ENCODE data around the gene NDST1.

NDST1 gene

DNA sequence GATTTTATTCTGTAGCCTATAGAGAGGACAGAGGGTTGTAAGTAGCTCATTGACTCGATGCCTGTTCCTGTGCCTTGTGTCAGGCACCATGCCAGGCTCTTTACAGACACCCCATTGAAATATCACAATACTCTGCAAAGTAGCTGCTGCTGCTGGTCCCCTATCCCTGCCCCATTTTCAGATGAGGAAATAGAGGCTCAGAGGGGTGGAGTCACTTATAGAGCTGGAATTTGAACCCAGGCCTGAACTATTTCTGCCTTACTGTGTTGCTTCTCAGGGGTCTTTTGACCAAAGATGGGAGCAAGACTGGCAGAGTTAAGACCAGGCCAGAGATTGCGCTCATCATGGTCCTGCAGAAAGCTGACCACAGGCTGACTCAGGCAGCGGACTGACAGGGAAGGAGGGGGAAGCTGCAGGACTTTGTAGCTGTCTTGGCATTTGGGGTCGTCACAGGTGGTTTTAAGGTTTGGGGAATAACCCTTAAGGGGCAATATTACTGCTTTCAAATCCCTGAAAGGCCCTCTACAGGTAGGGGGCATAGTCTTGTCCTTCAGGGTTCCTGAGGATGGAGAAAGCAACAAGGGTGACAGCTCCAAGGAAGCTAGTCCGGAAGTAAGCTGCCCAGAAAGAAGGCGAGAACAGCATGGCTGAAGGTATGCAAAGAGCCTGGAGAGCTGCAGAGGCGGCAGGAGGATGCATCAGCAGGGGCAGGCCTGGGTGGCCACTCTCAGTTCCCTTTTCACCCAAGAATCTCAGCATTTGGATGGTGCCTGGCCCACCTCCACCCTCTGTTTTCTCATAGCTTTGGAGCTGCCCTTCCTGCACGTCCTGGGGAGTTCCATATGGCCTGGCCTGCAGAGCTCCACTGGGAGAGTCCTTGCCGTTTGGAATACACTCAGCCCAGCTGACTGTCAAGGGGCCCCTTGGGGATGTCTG, 18.3 kb upstream of the NDST1 start:
- DNase-seq: peak; percentile 51

DNA sequence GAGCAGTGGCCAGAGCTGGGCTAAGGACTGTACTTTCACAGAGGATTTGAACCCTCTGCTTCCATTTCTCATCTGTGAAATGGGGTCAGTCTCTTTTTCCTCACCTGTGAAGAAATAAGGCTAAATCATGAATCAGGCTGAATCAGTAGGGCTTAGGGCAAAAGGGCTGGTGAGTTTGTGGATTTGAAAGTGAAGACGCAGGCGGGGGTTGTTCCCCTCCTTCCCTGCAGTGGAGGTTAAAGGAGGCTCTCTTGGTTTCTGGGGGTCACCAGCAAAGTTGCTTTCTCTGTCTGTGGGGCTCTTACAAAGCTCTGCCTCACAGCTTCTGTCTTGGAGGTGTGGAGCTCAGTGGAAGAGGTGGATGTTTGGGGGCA, 17.6 kb upstream of the NDST1 start:
- DNase-seq: no peak

DNA sequence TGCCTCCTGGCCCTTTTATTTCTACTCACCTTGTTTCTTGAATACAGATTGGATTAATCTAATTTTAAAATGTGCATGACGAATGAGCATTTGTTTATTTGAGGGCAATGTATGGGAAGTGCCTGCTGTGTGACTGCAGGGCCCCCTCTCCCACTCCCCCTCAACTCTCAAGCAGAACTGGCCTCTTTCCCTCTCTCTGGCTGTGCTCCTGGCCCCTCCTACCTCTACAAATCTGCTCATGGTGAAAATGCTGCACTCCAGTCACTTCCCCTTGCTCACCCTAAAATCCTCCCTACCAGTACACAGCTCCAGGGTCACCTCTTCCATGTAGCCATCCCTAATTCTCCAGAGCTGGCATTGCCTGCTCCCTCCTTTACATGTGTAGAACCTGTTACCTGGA, 17.2 kb upstream of the NDST1 start:
- no peak for DNase-seq

DNA sequence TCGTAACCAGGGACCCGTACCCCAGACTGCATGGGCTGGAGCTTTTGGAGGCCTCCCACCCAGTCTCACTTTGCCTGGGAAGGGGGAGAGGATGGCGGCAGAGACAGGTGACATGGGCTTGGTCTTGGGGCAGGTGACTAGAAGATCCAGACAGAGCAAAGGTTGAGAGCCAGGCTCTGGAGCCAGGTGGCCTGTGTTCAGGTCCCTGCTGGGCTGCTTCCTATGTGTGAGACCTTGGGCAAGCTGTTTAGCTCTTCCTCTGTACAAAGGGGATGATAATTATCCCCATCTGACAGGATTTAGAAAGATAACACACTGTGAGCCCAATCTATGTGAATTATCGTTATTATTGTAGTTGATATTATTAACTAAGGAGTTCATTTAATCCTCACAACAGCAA, 16.1 kb upstream of the NDST1 start:
- no peak for DNase-seq

DNA sequence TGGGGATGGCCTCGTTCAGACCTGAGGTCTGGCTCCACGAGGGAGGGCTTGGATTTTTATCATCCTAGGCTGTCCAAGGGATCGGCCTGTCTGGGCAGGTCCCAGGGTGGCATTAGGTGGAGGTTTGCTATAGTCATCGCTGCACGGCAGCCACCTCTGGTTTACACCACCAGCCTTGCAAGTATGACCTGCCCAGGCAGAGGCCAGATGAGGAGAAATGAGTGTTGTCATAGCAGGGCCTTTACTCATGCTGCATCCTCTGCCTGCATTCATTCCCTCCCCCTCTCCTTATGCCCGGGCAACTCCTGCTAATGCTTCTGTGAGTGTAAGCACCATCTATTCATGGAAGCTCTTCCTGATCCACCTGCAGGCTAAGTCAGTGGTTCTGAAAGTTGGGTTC, 15.3 kb upstream of the NDST1 start:
- DNase-seq: no peak

DNA sequence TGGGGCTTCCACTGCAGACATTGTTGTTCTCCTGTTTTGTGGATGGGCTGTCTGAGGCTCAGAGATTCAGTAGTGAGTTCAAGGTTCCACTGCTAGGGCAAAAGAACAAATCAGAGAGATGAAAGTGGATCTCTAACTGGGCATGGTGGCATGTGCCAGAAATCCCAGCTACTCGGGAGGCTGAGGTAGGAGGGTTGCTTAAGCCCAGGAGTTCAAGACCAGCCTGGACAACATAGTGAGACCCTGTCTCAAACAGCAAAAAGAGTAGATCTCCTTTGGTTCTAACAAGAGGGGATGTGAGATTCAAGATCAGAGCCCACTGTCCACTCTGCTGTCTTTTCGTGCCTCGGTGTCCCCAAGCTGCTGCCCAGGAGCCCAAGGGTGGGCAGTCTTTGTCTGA, 11.8 kb upstream of the NDST1 start:
- DNase-seq: no peak

DNA sequence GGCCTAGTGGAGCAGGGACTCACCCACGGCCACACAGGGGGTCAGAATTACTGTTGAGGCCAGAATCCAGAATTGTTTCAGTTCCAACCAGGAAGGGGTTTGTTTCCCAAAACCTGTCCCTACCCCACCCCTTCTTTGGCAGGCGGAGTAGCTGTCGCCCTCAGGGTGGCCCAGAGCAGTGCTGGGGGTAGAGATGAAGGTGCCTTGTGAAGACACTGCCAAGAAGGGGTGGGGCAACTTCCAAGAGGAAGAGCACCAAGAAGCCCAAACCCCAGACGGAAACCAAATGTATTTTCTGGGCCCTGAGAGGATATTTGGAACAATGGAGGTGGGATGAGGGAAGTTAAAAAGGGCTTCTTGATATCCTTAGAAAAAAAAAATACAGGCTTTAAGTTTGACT, 11.4 kb upstream of the NDST1 start:
- no peak for DNase-seq

DNA sequence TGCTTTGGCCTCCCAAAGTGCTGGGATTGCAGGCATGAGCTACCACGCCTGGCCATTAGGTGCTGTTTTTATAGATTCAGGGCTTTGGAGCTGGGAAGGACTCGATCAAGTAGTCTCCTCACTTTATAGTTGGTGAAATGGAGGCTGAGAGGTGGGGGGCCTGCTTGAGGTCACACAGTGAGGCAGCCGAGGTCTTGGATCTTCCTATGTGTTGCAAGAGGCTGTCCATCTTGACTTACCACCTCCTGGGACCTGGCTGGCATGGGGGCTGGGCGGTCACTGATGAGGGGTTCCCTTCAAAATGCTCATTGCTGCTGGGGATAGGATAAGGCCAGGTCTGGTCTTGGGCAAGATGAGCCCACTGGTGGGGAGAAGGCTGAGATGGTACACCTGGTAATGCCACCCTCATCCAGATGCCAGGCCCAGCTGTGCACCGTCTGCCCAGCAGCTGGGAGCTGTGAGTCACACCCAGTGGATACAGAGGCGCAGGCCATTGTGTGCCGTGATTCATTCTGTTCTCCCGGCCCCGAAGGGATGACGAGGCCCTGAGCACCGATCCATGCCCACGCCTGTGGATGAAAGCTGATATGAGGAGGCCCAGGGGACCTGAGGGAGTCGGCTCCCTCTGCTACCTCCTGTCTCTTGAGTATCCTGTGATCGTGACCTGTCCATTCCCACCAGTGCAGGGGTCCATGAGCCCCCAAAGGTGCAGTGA, 10.5 kb upstream of the NDST1 start:
- no peak for DNase-seq

DNA sequence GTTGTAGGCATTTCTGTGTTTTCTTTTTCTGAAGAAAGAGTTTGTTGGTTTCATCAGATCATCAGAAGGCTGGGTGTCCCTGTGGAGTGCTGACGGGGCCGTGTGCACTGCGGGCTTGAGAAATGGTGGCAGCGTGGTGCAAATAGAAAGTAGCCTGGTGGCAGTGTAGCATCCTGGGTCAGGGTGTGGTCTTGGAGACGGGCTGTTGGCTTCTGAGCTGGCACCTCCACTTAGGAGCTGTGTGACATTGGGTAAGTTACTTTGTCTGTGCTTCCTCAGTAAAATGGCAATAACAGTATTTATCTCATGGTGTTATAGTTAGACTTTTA, 10.0 kb upstream of the NDST1 start:
- no peak for DNase-seq

DNA sequence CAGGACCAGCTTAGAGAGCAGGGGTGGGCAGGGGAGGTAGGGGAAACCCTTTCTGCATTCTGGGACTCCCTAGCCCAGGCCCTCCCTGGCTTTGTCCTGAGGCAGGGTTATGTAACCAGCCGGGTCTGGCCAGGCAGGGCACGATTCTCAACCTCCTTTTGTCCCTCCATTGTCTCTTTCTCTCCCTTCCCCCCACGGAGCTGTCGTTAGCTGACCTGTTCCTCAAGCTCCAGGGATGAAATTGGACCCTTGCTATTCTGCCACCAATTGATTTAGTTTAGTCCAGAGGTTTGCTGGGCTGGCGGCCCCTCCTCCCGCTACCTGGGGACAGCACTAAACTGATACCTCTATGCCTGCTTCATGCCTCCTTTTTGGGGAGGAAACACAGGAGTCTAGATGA, 9.4 kb upstream of the NDST1 start:
- no peak for DNase-seq

DNA sequence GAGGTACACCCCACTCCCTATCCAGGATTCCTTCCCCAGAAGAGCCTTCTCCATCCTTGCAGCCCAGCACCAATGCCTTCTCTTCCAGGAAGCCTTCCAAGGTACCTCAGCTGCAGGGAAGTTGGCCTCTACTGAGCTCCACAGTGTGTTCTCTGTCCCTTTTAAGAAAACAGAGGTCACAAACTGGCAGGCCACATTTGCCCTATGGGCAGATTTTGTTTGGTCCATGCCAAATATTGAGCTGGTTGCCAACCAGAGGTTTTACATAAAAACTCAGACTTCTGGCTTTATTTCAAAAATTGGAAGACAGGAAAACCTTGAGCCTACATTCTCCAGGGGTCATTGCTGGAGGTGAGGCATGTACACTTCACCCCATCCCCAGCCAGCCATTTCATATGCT, 9.0 kb upstream of the NDST1 start:
- DNase-seq: no peak

DNA sequence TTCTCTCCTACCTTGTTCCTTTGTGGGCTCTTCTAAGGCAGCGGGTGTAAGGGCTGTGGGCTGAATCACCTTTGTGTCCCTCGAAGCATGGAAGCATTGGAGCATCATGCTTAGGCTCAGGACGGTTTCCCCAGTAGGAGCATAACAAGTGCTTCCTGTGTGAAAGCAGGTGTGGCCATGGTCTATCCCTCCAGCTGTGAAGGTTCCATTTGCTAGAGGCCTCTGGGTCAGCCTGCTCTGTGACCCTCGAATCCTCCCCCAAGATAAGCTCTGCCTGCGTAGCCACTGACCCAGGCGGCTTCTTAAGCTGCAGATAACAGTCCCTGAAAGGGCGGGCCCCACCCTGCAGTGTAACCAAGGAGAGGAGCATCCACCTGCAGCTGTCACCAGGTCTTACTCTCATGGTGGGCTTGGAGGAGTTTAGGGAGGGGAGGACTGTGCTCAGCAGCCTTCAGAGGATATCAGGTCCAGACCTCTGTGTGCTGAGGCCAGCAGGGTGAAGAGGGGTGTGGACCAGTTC, 8.4 kb upstream of the NDST1 start:
- no peak for DNase-seq

DNA sequence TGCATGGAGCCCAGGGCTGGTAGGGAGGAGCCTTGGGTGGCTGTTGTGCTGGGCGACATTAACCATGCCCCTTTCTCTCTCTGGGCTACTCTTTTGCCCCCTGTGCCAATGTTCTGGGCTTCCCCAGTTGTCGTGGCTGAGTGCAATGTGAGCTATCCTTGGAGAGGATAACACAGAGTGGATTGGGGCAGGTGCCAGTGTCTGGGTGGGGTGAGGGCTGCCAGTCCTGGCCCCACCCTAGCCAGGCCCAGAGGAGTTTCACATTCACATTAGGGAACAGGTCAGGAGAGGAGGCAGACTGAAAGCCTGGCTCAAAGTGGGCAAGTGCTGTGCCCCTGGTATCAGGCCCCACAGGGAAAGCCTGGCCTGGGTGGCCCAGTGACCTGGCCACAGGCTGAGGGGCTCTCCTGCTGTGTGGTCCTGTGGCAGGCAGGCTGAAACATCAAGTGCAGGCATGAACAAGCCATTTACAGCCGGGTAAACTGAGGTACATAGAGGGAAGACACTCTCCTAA, 7.5 kb upstream of the NDST1 start:
- DNase-seq: no peak

DNA sequence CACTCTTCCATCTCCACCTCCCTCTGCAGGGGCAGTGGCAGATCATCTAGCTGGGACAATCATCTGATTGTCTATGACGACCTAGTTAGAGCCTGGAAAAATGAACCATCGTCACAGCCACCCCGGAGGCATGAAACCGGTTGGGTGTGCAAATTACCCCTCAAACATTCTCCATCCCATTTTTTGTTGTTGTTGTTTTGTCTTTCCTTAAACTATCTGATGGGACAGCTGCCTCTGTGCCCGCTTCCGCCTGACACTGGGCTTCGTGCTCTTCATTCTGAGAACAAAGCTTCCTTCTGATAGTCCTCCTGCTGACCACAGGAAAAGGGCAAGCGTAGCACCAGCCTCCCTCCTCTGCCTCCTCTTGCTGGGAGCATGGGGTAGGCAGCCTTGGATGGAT, 7.0 kb upstream of the NDST1 start:
- DNase-seq: no peak

DNA sequence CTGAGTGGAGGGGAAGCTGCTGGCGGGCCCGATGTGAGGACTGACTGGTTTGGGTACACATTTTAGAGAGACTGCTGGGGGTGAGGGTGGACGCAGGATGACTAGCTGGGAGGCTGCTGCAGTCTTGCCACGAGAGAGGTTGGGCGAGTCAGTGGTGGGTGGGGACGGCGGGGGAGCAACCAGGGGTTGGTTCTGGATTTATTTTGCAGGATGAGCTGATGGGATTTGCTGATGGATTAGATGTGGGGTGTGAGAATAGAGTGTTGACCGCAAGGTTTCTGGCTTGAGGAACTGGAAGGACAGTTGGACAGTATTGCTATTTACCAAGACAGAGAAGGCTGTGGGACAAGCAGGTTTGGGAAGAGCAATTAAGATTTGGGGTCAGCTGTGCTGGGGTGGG, 5.8 kb upstream of the NDST1 start:
- no peak for DNase-seq

DNA sequence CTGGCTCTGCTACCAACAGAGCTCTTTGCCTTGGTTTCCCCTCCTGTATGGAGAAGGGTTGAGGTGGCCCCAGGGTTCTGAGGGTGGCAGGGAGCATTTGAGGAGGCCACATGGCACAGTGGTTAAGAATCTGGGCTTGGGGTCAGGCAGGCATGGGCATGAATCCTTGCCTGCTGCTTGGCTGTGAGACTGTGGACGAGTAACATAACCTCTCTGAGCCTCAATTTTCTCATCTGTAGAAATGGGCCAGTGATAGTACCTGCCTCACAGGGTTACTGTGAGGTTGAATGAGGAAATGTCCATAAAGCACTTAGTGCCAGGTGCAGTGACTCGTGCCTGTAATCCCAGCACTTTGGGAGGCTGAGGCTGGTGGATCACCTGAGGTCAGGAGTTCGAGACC, 5.1 kb upstream of the NDST1 start:
- DNase-seq: no peak

DNA sequence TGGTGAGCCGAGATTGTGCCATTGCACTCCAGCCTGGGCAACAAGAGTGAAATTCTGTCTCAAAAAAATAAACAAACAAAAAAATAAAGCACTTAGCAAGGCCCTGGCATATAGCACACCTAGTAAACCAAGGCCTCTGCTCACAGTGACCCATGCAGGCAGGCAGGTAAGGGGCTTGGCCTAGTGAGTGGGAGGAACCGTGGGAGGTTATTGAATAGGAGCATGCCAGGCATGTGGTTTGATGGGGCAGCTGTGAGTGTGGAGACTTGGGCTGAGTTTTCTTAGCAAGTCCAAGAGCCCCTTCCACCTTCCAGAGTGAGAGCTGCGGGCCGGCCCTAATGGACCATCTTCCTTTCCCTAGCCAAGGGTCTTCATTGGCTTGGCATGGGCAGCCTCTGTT, 4.5 kb upstream of the NDST1 start:
- DNase-seq: no peak

DNA sequence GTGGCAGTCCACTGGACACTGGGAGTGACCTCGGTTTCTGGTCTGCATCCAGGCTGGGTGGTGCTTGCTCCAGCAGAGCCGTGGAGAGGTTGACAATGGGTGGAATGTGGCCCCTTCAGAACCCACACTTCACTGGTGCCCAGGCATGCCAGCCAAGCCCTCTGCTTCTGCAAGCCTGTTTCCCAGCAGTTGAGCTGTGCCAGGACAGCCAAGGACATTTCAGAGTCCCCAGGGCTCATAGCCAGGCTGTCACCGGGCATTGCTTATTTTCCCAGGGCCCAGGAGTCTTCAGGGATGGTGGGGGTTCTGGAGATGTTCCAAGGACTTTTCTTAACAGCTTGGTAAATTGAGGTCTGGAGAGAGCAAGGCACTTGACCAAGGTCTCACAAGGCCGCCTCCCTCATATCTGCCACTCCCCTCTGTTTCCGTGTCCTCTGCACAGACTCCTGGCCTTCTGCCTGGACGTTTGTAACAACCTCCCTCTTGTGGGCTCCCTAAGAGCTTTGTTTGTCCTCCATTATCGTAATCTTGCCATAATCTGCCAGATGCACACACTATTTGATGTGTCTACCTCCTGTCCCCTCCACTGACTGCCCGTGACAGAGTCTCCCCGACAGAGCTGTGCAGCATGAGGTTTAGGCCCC, 3.8 kb upstream of the NDST1 start:
- DNase-seq: no peak

DNA sequence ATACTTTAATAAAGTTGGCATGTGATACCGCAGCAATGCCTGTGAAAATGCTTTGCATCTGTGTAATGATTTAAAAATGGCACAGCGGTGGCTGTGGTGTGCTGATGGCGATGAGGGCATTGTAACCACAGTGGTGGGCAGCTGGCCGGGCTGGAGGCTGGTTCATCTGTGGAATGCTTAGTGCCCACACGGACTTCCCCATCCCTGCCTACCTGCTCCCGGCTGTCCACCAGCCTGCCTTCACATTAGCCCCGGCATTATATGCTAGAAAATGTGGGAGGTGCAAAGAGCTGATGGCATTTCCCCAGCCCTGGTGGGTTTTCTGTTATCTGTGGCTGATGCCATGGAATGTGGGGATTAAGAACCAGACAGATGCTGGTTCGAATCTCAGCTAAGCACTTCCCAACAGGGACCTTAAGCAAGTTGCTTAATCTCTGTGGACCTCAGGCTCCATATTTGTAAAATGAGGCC, 2.9 kb upstream of the NDST1 start:
- no peak for DNase-seq

DNA sequence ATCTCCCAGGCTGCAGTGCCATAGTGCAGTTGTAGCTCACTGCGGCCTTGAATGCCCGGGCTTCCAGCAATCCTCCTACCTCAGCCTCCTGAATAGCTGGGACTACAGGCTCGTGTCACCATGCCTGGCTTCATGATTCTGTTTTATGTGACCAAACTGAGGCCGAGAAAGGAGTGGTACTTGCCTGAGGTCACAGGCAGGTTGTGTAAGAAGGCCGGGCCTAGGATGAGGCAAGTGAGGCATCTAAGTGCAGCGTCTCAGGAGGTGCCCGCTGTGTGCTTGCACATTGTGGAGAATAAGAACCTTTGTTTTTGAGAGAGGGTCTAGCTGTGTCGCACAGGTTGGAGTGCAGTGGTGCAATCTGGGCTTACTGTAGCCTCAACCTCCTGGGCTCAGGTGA, 2.1 kb upstream of the NDST1 start:
- no peak for DNase-seq

DNA sequence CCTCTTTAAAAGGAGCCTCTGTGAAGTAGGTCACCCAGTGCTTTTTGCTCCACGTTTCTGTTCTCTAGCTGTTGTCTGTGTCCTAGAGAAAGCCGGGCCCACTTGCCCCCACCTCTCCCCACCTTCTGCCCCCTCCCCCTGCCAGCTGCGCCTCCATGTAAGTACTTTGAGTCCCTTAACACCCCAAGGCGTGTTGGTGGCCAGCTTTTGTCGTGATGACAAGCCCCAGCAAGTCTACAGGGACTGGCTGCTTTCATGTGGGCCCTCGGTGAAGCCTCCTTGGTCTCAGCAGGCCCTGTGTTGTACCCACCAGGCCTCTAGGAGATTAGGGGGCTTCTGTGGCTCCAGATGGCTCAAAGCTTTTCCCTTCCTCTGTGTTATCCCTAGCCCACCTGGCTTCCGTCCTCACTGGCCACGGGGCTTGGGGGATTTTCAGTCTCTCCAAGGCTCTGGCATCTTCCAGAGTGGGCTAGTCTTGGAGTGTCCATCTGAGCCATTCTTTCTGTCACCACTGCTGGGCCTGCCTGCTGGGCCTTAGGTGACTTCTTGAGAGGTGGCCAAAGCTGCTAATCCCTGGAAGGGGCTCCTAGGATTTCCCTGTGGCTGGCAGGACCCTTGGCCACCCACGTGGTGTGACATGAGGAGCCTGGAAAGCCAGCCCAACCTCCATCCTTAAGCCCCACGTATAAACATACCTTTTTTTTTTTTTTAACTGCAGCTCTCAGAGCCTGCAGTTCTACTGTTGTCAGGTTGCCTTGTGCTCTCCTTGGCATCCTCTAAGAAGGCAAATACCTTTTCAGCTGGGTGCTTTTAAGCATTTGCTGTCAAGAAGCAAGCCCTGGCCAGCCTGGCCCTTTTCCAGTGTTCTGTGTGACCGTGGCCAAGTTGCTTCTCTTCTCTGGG, 1.1 kb upstream of the NDST1 start:
- no peak for DNase-seq

DNA sequence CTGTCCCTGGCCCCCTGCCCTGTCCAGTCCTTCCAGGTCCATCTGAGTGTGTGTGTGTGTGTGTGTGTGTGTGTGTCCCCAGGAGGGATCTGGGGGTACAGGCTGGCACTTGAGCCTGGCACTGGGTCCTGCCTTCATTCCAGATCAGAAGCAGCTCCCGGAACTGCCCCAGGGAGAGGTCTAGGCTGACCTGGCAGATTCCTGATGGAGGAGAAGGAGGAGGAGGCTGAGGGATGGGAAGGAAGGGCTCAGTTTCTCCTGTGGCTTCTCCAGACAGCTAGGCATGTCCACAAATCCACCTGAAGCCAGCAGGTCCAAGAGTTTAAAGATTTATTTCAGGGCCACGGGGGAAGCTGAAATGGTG, 328 bp downstream of the NDST1 start:
- no peak for DNase-seq

DNA sequence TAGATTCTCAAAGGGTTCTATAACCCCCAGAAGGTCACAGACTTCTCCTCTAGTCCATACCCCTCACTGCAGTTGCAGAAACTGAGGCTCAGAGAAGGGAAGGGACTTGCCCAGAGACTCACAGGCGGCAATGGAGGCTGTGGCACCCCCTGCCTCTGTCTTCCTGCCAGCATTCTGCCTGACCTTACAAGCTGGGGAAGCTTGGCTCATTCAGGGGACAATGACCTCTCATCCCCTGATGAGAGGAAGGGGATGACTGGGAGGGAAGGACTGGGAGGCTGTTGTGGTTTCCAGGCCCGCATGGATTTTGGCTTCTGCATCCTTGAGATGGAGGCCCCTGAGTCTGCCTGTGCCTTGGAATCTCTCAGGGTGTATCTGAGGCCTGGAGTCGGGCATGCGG, 897 bp downstream of the NDST1 start:
- no peak for DNase-seq

Data from CD4-positive, alpha-beta T cell treated with Interleukin-15 for 1 hour (primary cell).